CD14-positive monocyte (primary cell): ENCODE measurements around the gene TRIM47. TPM values are rescaled to one million over a fixed set of nuclear protein-coding genes. Genes with fewer than 3 reads are reported as not detected.

Experiments
- DNase-seq, 3 donors: peaks; one replicate each; pipeline ENCODE4 v3.0.0-alpha.2; 2011 to 2022
- H2AFZ ChIP-seq: 2 replicates; pipeline ENCODE4 v1.6.0; 2012; ENCODE audit warnings: mild to moderate bottlenecking, low read depth, low read length, inconsistent platforms; ENCODE audit not compliant: insufficient read depth, poor library complexity, severe bottlenecking
- H3K27ac ChIP-seq, 2 donors: 1 replicate in 1 of 2; 2 replicates in 1 of 2; pipeline ENCODE4 v1.5.1; 2012 to 2013; ENCODE audit warnings: low read length in 2 of 2, control low read depth in 1 of 2, inconsistent platforms in 1 of 2, low read depth in 1 of 2, mild to moderate bottlenecking in 1 of 2
- H3K27me3 ChIP-seq, 2 donors: one replicate each; pipeline versions ENCODE4 v1.6.0 to v1.6.1; 2011 to 2013; ENCODE audit warnings: low read length in 2 of 2; ENCODE audit not compliant: control insufficient read depth in 2 of 2, insufficient read depth in 2 of 2
- H3K36me3 ChIP-seq, 2 donors: replicated peaks in 1 of 2; 1 replicate in 1 of 2; 2 replicates in 1 of 2; pipeline versions ENCODE4 v1.5.1 to v1.6.1; 2012 to 2013; ENCODE audit warnings: low read length in 2 of 2, control low read depth in 1 of 2, inconsistent platforms in 1 of 2, mild to moderate bottlenecking in 1 of 2; ENCODE audit not compliant: insufficient read depth in 2 of 2, control insufficient read depth in 1 of 2
- H3K4me1 ChIP-seq, 2 donors: 1 replicate in 1 of 2; 2 replicates in 1 of 2; pipeline versions ENCODE4 v1.5.1 to v1.6.1; 2012 to 2013; ENCODE audit warnings: low read length in 2 of 2, control low read depth in 1 of 2, inconsistent platforms in 1 of 2, mild to moderate bottlenecking in 1 of 2, moderate library complexity in 1 of 2; ENCODE audit not compliant: insufficient read depth in 2 of 2, control insufficient read depth in 1 of 2
- H3K4me2 ChIP-seq: replicated peaks from 2 replicates; pipeline ENCODE3; 2012; ENCODE audit warnings: low read length, moderate library complexity, mild to moderate bottlenecking; ENCODE audit not compliant: poor library complexity, severe bottlenecking; ENCODE audit errors: extremely low read depth
- H3K4me3 ChIP-seq, 3 experiments: fragments of 200-600 bp in 1 of 3; sonication (generic) in 1 of 3; replicated peaks in 1 of 3; 1 replicate in 2 of 3; 2 replicates in 1 of 3; pipeline ENCODE4 v1.5.1; 2011 to 2013; ENCODE audit warnings: low read length in 3 of 3, mild to moderate bottlenecking in 3 of 3, control low read depth in 2 of 3, low read depth in 2 of 3, inconsistent platforms in 1 of 3, moderate library complexity in 1 of 3
- H3K79me2 ChIP-seq: 2 replicates; pipeline ENCODE4 v1.6.0; 2012; ENCODE audit warnings: mild to moderate bottlenecking, control low read depth, inconsistent platforms, low read length, moderate library complexity; ENCODE audit not compliant: insufficient read depth
- H3K9ac ChIP-seq: 2 replicates; pipeline ENCODE4 v1.6.0; 2017; ENCODE audit warnings: low read length, mild to moderate bottlenecking; ENCODE audit not compliant: insufficient read depth, poor library complexity, severe bottlenecking
- H3K9me3 ChIP-seq, 2 donors: replicated peaks in 1 of 2; 1 replicate in 1 of 2; 2 replicates in 1 of 2; pipeline versions ENCODE4 v1.5.1 to v1.6.1; 2012 to 2013; ENCODE audit warnings: low read length in 2 of 2, control low read depth in 1 of 2; ENCODE audit not compliant: control insufficient read depth in 1 of 2, insufficient read depth in 1 of 2
- H4K20me1 ChIP-seq: 2 replicates; pipeline ENCODE4 v1.6.0; 2012; ENCODE audit warnings: mild to moderate bottlenecking, low read length, control low read depth, moderate library complexity; ENCODE audit not compliant: insufficient read depth
- H3K27ac Mint-ChIP-seq, 7 donors: one replicate each; pipeline ENCODE4 v1.8.0; 2020; ENCODE audit warnings: mild to moderate bottlenecking in 7 of 7, mixed read lengths in 7 of 7, moderate library complexity in 6 of 7, inconsistent platforms in 2 of 7
- H3K27me3 Mint-ChIP-seq, 3 donors: one replicate each; pipeline ENCODE4 v1.8.0; 2021 to 2022; ENCODE audit warnings: low read depth in 3 of 3, mild to moderate bottlenecking in 3 of 3, mixed read lengths in 3 of 3, moderate library complexity in 3 of 3, inconsistent platforms in 1 of 3
- H3K36me3 Mint-ChIP-seq, 2 donors: one replicate each; pipeline ENCODE4 v1.8.0; 2020; ENCODE audit warnings: mixed read lengths in 2 of 2, inconsistent platforms in 1 of 2, mild to moderate bottlenecking in 1 of 2
- H3K4me1 Mint-ChIP-seq: one replicate; pipeline ENCODE4 v1.8.0; 2020; ENCODE audit warnings: mild to moderate bottlenecking, mixed read lengths
- H3K4me3 Mint-ChIP-seq, 2 donors: one replicate each; pipeline ENCODE4 v1.8.0; 2020; ENCODE audit warnings: mild to moderate bottlenecking in 2 of 2, mixed read lengths in 2 of 2, moderate library complexity in 1 of 2
- H3K9me3 Mint-ChIP-seq, 7 donors: one replicate each; pipeline ENCODE4 v1.8.0; 2020 to 2022; ENCODE audit warnings: mixed read lengths in 7 of 7, mild to moderate bottlenecking in 6 of 7, moderate library complexity in 6 of 7, inconsistent platforms in 2 of 7
- CTCF ChIP-seq: fragments of 200-600 bp; IDR thresholded peaks from one replicate; pipeline ENCODE4 v1.8.0; 2022; ENCODE audit warnings: antibody characterized with exemption, mild to moderate bottlenecking
- WGBS: methylation state at CpG from one replicate; pipeline ENCODE4 v1.1.5; 2013; ENCODE audit warnings: missing lambda C conversion rate; ENCODE audit not compliant: insufficient coverage; 5-methylcytosine and 5-hydroxymethylcytosine counted together
- intact Hi-C, 2 donors: fragments of 100-400 bp; cut with micrococcal nuclease; formaldehyde crosslinking; loops; one replicate each; pipeline versions ENCODE4 v1.15.0 to v1.15.1; 2023
- polyA plus RNA-seq, 3 donors: library from polyadenylated mRNA; depleted of rRNA in 1 of 3; unstranded in 2 of 3; stranded (reverse) in 1 of 3; fragments of 300-500 nt in 2 of 3; fragments of >200 nt in 1 of 3; fragmentation: Illumina TruSeq in 2 of 3; gene quantifications; 1 replicate in 2 of 3; 2 replicates in 1 of 3; pipeline ENCODE4 v1.2.3, GENCODE V29; 2012 to 2021

TRIM47 gene
- polyA plus RNA-seq, 3 donors, result 0.20 TPM; not detected in 2

GRCh38 chr17:75874323-75875181, 3.8 kb downstream of the TRIM47 start:
- H3K4me1 Mint-ChIP-seq, result peaks cover 28% of the 10 kb centered on the region
- DNase-seq, result no peak
- H3K9me3 Mint-ChIP-seq, result peaks cover 0 to 14% (median 4%) of the 10 kb centered on the region in 7 donors
- H3K79me2 ChIP-seq, result no peaks in the 10 kb centered on the region
- H3K27me3 Mint-ChIP-seq, result peaks cover 36 to 46% (median 37%) of the 10 kb centered on the region in 3 donors
- no peaks in the 10 kb centered on the region for H4K20me1 ChIP-seq
- no peak overlapping the region for H2AFZ ChIP-seq
- H3K9me3 ChIP-seq, result peaks cover 0 to 5% of the 10 kb centered on the region in 2 donors
- H3K9ac ChIP-seq, result no peak overlapping the region
- H3K36me3 ChIP-seq, result no peaks in the 10 kb centered on the region
- H3K4me3 Mint-ChIP-seq, result no peak overlapping the region
- 96% methylated on average over 26 of the region's 38 CpGs for WGBS
- H3K4me3 ChIP-seq, result no peak overlapping the region
- intact Hi-C loops, result no loop called here
- H3K4me1 ChIP-seq, result peaks cover 27 to 38% of the 10 kb centered on the region in 2 donors
- H3K27ac Mint-ChIP-seq, result no peak overlapping the region
- TF ChIP-seq CTCF, result no peak
- H3K36me3 Mint-ChIP-seq, result peaks cover 2 to 6% of the 10 kb centered on the region in 2 donors
- H3K4me2 ChIP-seq, result no peak overlapping the region
- H3K27ac ChIP-seq, result no peak overlapping the region
- peaks cover 14 to 35% of the 10 kb centered on the region in 2 donors for H3K27me3 ChIP-seq

GRCh38 chr17:75873587-75874322, 4.6 kb downstream of the TRIM47 start:
- WGBS, result 95% methylated on average over 6 of the region's 11 CpGs
- Mint-ChIP-seq H3K9me3 (peaks cover 0 to 10% (median 4%) of the 10 kb centered on the region in 7 donors), H3K4me1 (peaks cover 23% of the 10 kb centered on the region), H3K27me3 (peaks cover 28 to 38% (median 29%) of the 10 kb centered on the region in 3 donors), H3K4me3 (peak overlapping the region in 1 of 2 donors; percentile 15), H3K27ac (no peak overlapping the region), H3K36me3 (peaks cover 2 to 6% of the 10 kb centered on the region in 2 donors)
- intact Hi-C loops, result no loop called here
- no peak overlapping the region for H3K4me2 ChIP-seq
- no peak overlapping the region for H3K9ac ChIP-seq
- H3K36me3 ChIP-seq, result no peaks in the 10 kb centered on the region
- H4K20me1 ChIP-seq, result no peaks in the 10 kb centered on the region
- H3K27ac ChIP-seq, result no peak overlapping the region
- H2AFZ ChIP-seq, result no peak overlapping the region
- TF ChIP-seq CTCF, result no peak
- H3K79me2 ChIP-seq, result no peaks in the 10 kb centered on the region
- peaks cover 9 to 27% of the 10 kb centered on the region in 2 donors for H3K27me3 ChIP-seq
- H3K4me3 ChIP-seq, result no peak overlapping the region
- no peak for DNase-seq
- no peaks in the 10 kb centered on the region for H3K9me3 ChIP-seq
- H3K4me1 ChIP-seq, result peaks cover 24 to 34% of the 10 kb centered on the region in 2 donors
